HG03575 (cell line): ENCODE measurements around the gene PFKFB3.
A peak's percentile ranks its signal among the peaks of the same experiment; 100 is the strongest.

ENCODE experiments used
- ATAC-seq: cut with Tn5 transposase; IDR thresholded peaks from one replicate; pipeline ENCODE4 v1.9.1; 2021; ENCODE audit not compliant: unreplicated experiment, insufficient number of reproducible peaks, low FRiP score; ENCODE audit errors: extremely low read depth

The PFKFB3 gene

GRCh38 chr10:6254201-6254600, 51.5 kb downstream of the PFKFB3 start:
- ATAC-seq, result no peak

- no peak for ATAC-seq
Measured at GRCh38 chr10:6255548-6256061, 52.9 kb downstream of the PFKFB3 start.

GRCh38 chr10:6256439-6256838, 53.7 kb downstream of the PFKFB3 start:
- no peak for ATAC-seq

- no peak for ATAC-seq
Measured at GRCh38 chr10:6259153-6259552, 56.4 kb downstream of the PFKFB3 start.

- no peak for ATAC-seq
Measured at GRCh38 chr10:6260843-6261242, 58.1 kb downstream of the PFKFB3 start.

GRCh38 chr10:6267941-6268340, 65.2 kb downstream of the PFKFB3 start:
- ATAC-seq, result no peak

- no peak for ATAC-seq
Measured at GRCh38 chr10:6269432-6269831, 66.7 kb downstream of the PFKFB3 start.

- ATAC-seq, result peak; percentile 52
Measured at GRCh38 chr10:6269953-6270867, 67.5 kb downstream of the PFKFB3 start.

- no peak for ATAC-seq
Measured at GRCh38 chr10:6270951-6271350, 68.2 kb downstream of the PFKFB3 start.

GRCh38 chr10:6271663-6272062, 68.9 kb downstream of the PFKFB3 start:
- ATAC-seq, result no peak

GRCh38 chr10:6272126-6272525, 69.4 kb downstream of the PFKFB3 start:
- ATAC-seq, result no peak

- ATAC-seq, result no peak
Measured at GRCh38 chr10:6273351-6273750, 70.6 kb downstream of the PFKFB3 start.

GRCh38 chr10:6274040-6274439, 71.3 kb downstream of the PFKFB3 start:
- no peak for ATAC-seq

GRCh38 chr10:6274484-6274883, 71.8 kb downstream of the PFKFB3 start:
- no peak for ATAC-seq

- ATAC-seq, result no peak
Measured at GRCh38 chr10:6275022-6275997, 72.6 kb downstream of the PFKFB3 start.

GRCh38 chr10:6276356-6276755, 73.6 kb downstream of the PFKFB3 start:
- ATAC-seq, result no peak

GRCh38 chr10:6278519-6279120, 75.9 kb downstream of the PFKFB3 start:
- no peak for ATAC-seq

- no peak for ATAC-seq
Measured at GRCh38 chr10:6279540-6280267, 77.0 kb downstream of the PFKFB3 start.

- ATAC-seq, result no peak
Measured at GRCh38 chr10:6280291-6280690, 77.6 kb downstream of the PFKFB3 start.
